ENCODE measurements around the gene SESTD1.
"Not testable (repeated sequence)": the region's sequence is repeated elsewhere in the genome, so short reads cannot be mapped to it uniquely, and the experiment has no call there.

Gene SESTD1

DNA sequence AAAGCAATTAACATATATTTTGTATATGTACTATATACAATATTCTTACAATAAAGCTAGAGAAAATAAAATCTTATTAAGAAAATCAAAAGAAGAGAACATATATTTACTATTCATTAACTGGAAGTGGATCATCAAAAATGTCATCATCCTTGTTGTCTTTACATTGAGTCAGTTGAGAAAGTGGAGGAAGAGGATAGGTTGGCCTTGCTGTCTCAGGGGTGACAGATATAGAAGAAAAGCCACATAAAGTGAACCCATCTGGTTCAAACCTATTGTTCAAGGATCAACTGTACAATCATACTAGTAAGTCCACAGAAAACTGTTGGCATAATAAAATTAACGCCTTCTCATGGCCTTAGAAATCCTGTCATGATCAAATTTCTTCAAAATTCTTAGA lies 26.6 kb downstream of the SESTD1 start:
- Mint-ChIP-seq H3K27ac (no peak overlapping the region), H3K9me3 (no peaks in the 10 kb centered on the region), H3K36me3 (ENCODE audit: low read depth) (peaks cover under 1% of the 10 kb centered on the region), H3K4me1 (ENCODE audit: low read depth) (peaks cover 57% of the 10 kb centered on the region), H3K27me3 (no peaks in the 10 kb centered on the region), H3K4me3 (no peak overlapping the region)
- intact Hi-C loops (cut with micrococcal nuclease), result no loop called here

DNA sequence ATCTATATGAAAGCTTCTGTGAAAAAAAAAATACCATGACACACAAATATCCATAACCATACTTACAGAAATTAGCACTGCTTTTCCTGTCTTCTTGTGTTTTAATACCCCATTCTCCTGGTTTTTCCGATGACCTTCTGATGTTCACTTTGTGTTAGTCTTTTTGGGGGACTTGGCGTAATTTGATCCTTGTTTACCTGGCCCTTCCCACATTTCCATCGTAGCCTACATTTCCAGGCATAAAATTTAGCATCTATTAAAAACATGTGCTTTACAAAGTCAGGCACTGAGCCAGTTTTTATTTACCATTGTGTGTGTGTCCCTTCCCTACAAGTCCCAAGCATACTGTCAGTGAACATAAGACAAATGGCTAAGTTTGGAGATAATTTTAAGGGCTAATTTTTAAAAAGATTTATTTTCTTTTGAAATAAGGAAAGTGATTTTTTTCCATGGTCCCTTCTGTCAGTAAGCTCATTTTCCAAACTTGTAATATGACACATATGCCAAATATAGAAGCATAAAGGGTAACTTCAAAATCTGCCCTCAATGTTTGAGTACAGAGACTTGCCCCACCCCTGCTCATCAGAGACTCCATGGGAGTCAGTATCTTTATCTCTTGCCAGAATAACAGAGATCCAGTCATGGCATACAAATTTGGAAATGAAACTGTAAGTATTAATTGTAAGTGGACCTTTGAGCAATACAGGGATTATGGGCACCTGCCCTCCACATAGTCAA lies 27.3 kb downstream of the SESTD1 start:
- Mint-ChIP-seq H3K4me3 (no peak overlapping the region), H3K36me3 (ENCODE audit: low read depth) (peaks cover 6% of the 10 kb centered on the region), H3K4me1 (ENCODE audit: low read depth) (peaks cover 58% of the 10 kb centered on the region), H3K27ac (no peak overlapping the region), H3K9me3 (no peaks in the 10 kb centered on the region), H3K27me3 (no peaks in the 10 kb centered on the region)
- intact Hi-C loops (cut with micrococcal nuclease), result no loop called here

DNA sequence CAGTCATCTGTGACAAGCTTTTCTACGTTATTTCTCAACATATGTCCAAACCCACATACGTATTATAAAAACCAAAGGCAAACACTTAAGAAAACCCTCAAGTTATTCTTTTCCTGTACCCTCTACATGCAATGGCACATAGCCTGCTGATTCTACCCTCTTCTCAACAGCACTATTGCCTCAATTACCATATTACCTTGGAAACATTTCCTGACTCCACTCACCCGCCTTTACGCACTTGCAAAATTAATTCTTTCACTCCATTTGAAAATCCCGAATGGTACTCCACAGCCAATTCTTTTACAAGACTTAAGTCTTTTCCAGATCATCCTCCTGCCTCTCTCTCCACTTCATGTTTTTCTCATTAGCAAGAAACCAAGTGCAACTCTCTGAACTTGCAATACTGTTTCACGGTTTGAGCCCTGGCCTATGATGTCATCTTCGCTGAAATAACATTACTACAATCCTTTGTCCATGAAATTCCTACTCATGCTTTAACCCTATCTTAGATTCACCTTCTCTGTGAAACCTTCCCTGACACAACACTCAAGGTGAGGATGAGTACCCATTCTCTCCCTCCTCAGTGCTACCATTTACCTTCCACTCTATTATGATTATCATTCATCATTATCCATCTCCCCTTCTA lies 29.0 kb downstream of the SESTD1 start:
- H3K36me3 Mint-ChIP-seq (ENCODE audit: low read depth), result peaks cover 6% of the 10 kb centered on the region
- no peaks in the 10 kb centered on the region for H3K27me3 Mint-ChIP-seq
- peak overlapping the region; percentile 31 for H3K27ac Mint-ChIP-seq
- intact Hi-C loops (cut with micrococcal nuclease), result no loop called here
- peaks cover 49% of the 10 kb centered on the region for H3K4me1 Mint-ChIP-seq (ENCODE audit: low read depth)
- peak overlapping the region; percentile 44 for H3K4me3 Mint-ChIP-seq
- H3K9me3 Mint-ChIP-seq, result no peaks in the 10 kb centered on the region

DNA sequence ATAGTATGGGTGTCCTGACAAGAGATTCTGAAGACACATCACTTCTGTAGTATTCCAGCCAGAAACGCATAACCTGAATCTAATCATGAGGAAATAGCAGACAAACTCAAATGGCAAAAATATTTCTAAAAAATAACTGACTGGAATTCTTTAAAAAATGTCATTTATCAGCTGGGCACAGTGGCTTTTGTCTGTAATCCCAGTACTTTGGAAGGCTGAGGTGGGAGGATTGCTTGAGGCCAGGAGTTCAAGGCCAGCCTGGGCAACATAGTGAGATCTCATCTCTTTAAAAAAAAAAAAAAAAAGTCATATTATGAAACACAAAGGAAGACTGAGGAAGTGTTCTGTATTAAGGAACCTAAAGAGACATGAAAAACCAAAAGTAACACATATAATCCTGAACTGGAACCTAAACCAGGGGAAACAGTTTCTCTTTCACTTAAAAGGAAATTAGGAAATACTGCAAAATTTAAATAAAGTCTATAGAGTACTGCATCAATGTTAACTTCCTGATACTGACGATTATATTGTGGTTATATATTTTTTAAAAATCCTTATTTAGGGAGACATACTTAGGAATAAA lies 29.9 kb downstream of the SESTD1 start:
- H3K27me3 Mint-ChIP-seq, result no peaks in the 10 kb centered on the region
- peaks cover 6% of the 10 kb centered on the region for H3K36me3 Mint-ChIP-seq (ENCODE audit: low read depth)
- intact Hi-C loops (cut with micrococcal nuclease), result loop anchor here (5.0 kb wide), 1 partner anchor 33 kb away; no protein-coding TSS in a partner anchor
- peak overlapping the region; percentile 17 for H3K4me3 Mint-ChIP-seq
- peaks cover 52% of the 10 kb centered on the region for H3K4me1 Mint-ChIP-seq (ENCODE audit: low read depth)
- no peaks in the 10 kb centered on the region for H3K9me3 Mint-ChIP-seq
- H3K27ac Mint-ChIP-seq, result peak overlapping the region; percentile 70

DNA sequence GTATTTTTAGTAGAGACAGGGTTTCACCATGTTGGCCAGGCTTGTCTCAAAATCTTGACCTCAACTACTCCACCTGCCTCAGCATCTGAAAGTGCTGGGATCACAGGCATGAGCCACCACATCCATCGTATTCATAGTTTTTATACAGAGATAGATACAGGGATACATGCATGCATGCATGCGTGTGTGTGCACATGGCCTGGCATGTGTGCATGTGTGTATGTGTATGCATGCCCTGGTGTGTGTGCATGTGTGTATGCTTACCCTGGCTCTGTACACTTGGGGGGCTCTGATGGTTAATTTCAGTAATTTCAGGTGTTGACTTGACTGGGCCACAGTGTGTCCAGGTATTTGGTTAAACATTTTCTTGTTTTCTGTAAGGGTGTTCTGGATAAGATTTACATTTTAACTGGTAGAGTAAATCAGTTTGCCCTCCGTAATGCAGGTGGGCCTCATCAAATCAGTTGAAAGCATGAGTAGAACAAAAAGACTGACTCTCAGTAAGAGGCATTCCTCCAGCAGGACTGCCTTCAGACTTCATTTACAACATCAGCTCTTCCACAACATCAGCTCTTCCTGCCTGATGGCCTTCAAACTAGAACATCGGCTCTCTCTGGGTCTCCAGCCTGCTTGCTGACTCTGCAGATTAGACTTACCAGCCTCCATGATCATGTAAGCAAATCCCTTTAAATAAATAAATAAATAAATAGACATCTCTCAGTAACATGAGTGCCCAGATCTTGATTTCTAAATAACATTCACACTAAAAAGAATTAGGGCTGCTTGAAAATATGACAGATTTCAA lies 30.8 kb downstream of the SESTD1 start:
- peak overlapping the region; percentile 70 for H3K27ac Mint-ChIP-seq
- intact Hi-C loops (cut with micrococcal nuclease), result loop anchor here (5.0 kb wide), 1 partner anchor 33 kb away; no protein-coding TSS in a partner anchor
- H3K36me3 Mint-ChIP-seq (ENCODE audit: low read depth), result peaks cover 8% of the 10 kb centered on the region
- peaks cover 50% of the 10 kb centered on the region for H3K4me1 Mint-ChIP-seq (ENCODE audit: low read depth)
- H3K4me3 Mint-ChIP-seq, result no peak overlapping the region
- no peaks in the 10 kb centered on the region for H3K27me3 Mint-ChIP-seq
- no peaks in the 10 kb centered on the region for H3K9me3 Mint-ChIP-seq

DNA sequence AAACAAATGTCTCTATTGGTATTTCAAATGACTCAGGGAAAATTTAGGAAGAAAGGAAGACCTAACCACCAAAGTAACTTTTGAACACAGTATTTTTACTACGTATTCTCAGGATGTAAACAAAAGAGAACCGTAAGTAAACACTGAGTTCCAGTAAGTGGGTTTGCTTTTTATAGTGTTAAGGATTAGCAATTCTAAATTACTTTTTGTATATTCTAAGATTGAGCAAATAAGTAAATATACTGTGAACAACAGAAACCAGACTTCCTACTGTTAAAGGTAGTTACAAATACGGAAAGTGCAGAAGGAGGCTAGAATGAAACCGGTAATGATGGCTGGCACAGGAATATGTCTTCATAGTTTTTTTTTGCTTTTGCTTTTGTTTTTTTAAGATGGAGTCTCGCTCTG lies 31.5 kb downstream of the SESTD1 start:
- Mint-ChIP-seq H3K36me3 (ENCODE audit: low read depth) (peaks cover 11% of the 10 kb centered on the region), H3K27me3 (no peaks in the 10 kb centered on the region), H3K4me1 (ENCODE audit: low read depth) (peaks cover 47% of the 10 kb centered on the region), H3K27ac (no peak overlapping the region), H3K4me3 (no peak overlapping the region), H3K9me3 (no peaks in the 10 kb centered on the region)
- intact Hi-C loops (cut with micrococcal nuclease), result loop anchor here (5.0 kb wide), 1 partner anchor 34 kb away; no protein-coding TSS in a partner anchor

DNA sequence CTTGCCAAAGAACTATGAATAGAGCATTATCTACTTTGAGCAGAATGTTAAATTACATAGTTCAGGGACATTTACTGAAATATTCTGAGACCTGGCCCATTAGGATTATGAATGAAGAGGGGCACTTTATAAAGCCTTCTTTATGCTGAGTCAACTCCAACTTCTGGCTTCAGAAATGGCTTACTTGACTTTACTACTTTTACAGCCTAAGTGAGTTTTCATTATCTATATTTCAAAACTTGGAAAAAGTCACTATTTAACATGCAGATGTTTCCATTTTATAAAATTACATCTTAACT lies 37.7 kb downstream of the SESTD1 start:
- peaks cover 6% of the 10 kb centered on the region for H3K36me3 Mint-ChIP-seq (ENCODE audit: low read depth)
- no peaks in the 10 kb centered on the region for H3K9me3 Mint-ChIP-seq
- H3K4me3 Mint-ChIP-seq, result no peak overlapping the region
- H3K4me1 Mint-ChIP-seq (ENCODE audit: low read depth), result peaks cover 22% of the 10 kb centered on the region
- no peak overlapping the region for H3K27ac Mint-ChIP-seq
- H3K27me3 Mint-ChIP-seq, result no peaks in the 10 kb centered on the region
- intact Hi-C loops (cut with micrococcal nuclease), result no loop called here

DNA sequence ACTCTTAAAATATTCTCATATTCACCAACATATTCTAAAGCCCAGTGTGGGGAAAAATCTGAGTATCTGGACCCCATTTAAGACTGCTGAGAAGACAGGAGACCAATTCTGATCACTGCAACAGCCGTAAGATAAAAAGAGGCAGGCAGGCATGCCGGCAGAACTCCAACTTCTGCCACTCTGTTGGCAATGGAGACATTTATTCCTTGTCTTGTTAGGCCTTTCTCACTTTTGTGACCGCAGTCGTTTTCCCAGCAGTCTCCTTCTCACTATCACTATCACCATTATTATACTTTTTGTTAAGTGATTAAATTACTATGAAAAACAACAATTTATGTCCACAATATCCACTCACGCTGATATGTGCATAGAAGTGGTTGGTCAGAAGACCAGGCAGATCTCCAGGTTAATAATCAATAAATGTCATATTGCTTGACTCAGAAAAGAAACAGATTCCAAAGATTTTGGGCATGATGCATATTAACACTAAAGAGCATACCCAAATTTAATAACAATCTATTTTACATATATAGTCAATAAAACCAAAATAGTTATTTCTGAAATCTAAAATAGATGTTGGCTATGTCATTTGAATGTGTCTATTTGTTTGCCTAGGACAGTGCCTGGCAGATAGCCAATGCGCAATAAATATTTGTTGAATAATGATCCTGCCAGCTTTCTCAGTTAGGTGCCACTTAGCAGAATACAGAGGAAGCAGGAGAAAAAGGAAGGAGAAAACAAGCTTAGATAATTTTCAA lies 38.2 kb downstream of the SESTD1 start:
- Mint-ChIP-seq H3K9me3 (no peaks in the 10 kb centered on the region), H3K4me3 (no peak overlapping the region), H3K27me3 (no peaks in the 10 kb centered on the region), H3K27ac (no peak overlapping the region), H3K4me1 (ENCODE audit: low read depth) (peaks cover 22% of the 10 kb centered on the region), H3K36me3 (ENCODE audit: low read depth) (peaks cover 6% of the 10 kb centered on the region)
- intact Hi-C loops (cut with micrococcal nuclease), result no loop called here

DNA sequence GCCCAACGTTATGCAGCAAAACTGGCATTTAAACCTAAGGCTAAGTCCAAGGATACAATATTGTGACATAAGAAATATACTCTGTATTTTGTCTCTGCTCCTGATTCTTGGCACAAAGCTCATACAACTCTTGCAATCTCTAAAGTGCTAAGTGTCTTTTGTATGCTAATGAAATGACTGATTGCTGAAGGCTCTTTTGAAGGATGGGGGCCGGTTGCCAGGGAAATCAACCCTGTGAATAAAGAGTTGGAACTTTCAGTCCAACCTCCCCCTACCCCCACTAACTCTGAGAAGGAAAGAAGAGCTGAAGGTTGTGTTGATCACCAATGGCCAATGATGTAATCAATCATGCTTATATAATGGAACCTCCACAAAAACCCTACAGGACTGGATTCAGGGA lies 40.3 kb downstream of the SESTD1 start:
- Mint-ChIP-seq H3K27me3 (no peaks in the 10 kb centered on the region), H3K36me3 (ENCODE audit: low read depth) (peaks cover 6% of the 10 kb centered on the region), H3K4me3 (no peak overlapping the region), H3K27ac (no peak overlapping the region), H3K4me1 (ENCODE audit: low read depth) (peaks cover 24% of the 10 kb centered on the region), H3K9me3 (no peaks in the 10 kb centered on the region)
- intact Hi-C loops (cut with micrococcal nuclease), result loop anchor here (5.0 kb wide), 1 partner anchor 218 kb away; no protein-coding TSS in a partner anchor

DNA sequence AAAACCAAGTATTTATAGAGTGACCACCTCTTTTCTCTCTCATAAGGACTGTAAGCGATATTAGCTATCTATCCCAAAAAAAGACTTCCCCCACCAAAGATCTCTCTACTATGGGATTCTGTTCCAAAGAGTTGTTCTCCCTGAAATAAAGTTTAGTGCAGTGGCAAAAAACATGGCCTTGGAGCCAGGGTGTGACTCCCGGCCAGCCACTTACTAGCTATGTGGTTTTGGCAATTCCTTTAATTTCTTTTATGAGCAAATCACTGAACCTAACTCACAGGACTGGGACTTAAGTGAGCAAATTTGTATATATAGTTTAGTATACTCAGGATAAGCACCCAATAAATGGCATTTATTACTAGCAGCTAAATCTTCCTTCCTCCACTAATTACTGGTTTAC lies 42.6 kb downstream of the SESTD1 start:
- peaks cover 15% of the 10 kb centered on the region for H3K4me1 Mint-ChIP-seq (ENCODE audit: low read depth)
- no peaks in the 10 kb centered on the region for H3K27me3 Mint-ChIP-seq
- no peaks in the 10 kb centered on the region for H3K9me3 Mint-ChIP-seq
- intact Hi-C loops (cut with micrococcal nuclease), result loop anchor here (5.0 kb wide), 1 partner anchor 220 kb away; no protein-coding TSS in a partner anchor
- H3K36me3 Mint-ChIP-seq (ENCODE audit: low read depth), result no peaks in the 10 kb centered on the region
- H3K4me3 Mint-ChIP-seq, result no peak overlapping the region
- H3K27ac Mint-ChIP-seq, result no peak overlapping the region

DNA sequence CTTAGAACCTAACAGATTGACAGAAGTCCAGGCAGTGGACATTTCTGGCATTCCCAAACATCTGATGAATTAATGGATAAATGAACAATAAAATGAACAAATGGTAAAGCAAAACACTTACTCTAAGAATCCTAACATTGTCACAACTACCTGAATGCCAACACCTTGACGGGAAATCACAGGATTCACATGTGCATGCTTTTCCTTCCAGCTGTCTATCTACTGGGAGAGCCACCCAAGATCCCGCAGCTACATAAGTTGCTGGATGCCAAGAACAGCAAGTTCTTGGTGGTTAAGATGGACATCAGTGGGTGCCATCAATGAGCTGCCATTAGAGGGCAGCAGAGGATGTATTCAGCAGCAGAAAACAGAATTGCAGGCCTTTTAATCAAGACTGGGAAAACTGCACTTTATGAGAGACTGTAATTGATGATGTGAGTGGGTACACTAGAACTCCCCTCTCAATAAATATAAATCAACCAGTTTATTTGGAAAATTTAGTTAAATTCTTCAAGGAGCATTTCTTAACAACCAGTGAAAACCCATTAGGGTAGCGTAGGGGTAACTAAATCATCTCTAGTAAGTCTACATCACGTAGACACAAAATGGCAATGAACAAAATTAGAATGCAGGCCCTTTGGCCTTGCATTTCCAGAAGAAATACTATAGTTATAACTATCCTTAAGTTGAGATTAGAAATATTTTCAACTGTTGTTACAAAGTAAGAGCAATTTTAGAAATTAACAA lies 45.6 kb downstream of the SESTD1 start:
- peaks cover 12% of the 10 kb centered on the region for H3K9me3 Mint-ChIP-seq
- no peak overlapping the region for H3K27ac Mint-ChIP-seq
- H3K36me3 Mint-ChIP-seq (ENCODE audit: low read depth), result peaks cover 8% of the 10 kb centered on the region
- peaks cover 31% of the 10 kb centered on the region for H3K4me1 Mint-ChIP-seq (ENCODE audit: low read depth)
- H3K27me3 Mint-ChIP-seq, result no peaks in the 10 kb centered on the region
- no peak overlapping the region for H3K4me3 Mint-ChIP-seq
- intact Hi-C loops (cut with micrococcal nuclease), result loop anchor here (2.0 kb wide), 1 partner anchor 122 kb away; no protein-coding TSS in a partner anchor

DNA sequence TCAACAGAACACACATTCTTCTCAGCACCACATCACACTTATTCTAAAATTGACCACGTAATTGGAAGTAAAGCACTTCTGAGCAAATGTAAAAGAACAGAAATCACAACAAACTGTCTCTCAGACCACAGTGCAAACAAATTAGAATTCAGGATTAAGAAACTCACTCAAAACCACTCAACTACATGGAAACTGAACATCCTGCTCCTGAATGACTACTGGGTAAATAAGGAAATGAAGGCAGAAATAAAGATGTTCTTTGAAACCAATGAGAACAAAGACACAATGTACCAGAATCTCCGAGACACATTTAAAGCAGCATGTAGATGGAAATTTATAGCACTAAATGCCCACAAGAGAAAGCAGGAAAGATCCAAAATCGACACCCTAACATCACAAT lies 50.0 kb downstream of the SESTD1 start:
- H3K27me3 Mint-ChIP-seq; H3K27ac Mint-ChIP-seq; H3K4me3 Mint-ChIP-seq; intact Hi-C loops (cut with micrococcal nuclease): not testable (repeated sequence)
- Mint-ChIP-seq H3K9me3 (peaks cover 30% of the 10 kb centered on the region), H3K4me1 (ENCODE audit: low read depth) (peaks cover 19% of the 10 kb centered on the region), H3K36me3 (ENCODE audit: low read depth) (peaks cover 26% of the 10 kb centered on the region)

DNA sequence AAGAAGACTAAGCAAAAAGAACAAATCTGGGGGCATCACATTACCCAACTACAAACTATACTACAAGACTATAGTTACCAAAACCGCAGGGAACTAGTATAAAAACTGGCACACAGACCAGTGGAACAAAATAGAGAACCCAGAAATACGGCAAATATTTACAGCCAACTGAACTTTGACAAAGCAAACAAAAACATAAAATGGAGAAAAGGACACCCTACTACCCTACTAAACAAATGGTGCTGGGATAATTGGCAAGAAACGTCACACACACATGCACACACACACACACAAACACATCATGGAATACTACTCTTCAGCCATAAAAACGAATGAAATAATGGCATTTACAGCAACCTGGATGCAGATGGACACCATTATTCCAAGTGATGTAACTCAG lies 53.3 kb downstream of the SESTD1 start:
- H3K4me1 Mint-ChIP-seq (ENCODE audit: low read depth), result peaks cover 27% of the 10 kb centered on the region
- H3K9me3 Mint-ChIP-seq, result peaks cover 44% of the 10 kb centered on the region
- intact Hi-C loops (cut with micrococcal nuclease), result no loop called here
- no peak overlapping the region for H3K27ac Mint-ChIP-seq
- H3K27me3 Mint-ChIP-seq, result no peaks in the 10 kb centered on the region
- peaks cover 26% of the 10 kb centered on the region for H3K36me3 Mint-ChIP-seq (ENCODE audit: low read depth)
- H3K4me3 Mint-ChIP-seq, result no peak overlapping the region

All from dendritic cell treated with granulocyte-macrophage colony-stimulating factor and Interleukin-4, amounts not matched to agents 40 ng/mL and 50 ng/mL, for 4 days (primary cell).